Measurements from ENCODE around the gene ACTL9.

ACTL9 gene

GRCh38 chr19:8654591-8655339 lies 43.8 kb downstream of the ACTL9 start:
- Histone ChIP-seq H3K27me3 (ENCODE audit: insufficient read depth, low read length) (peaks cover 5% of the 10 kb centered on the region), H3K4me3 (ENCODE audit: low read length) (no peak overlapping the region), H2AFZ (ENCODE audit: low read depth, low read length) (no peak overlapping the region)

GRCh38 chr19:8648240-8648639 lies 50.4 kb downstream of the ACTL9 start:
- Histone ChIP-seq H3K27me3 (ENCODE audit: insufficient read depth, low read length) (no peaks in the 10 kb centered on the region), H3K9me3 (ENCODE audit: low read length) (no peaks in the 10 kb centered on the region), H3K36me3 (ENCODE audit: insufficient read depth, low read length) (no peaks in the 10 kb centered on the region), H3K4me3 (ENCODE audit: low read length) (no peak overlapping the region), H2AFZ (ENCODE audit: low read depth, low read length) (no peak overlapping the region), H3K4me1 (ENCODE audit: insufficient read depth, low read length) (no peaks in the 10 kb centered on the region)

More at GRCh38 chr19:8654591-8655339, 43.8 kb downstream of the ACTL9 start:
- Histone ChIP-seq H3K36me3 (ENCODE audit: insufficient read depth, low read length) (no peaks in the 10 kb centered on the region), H3K4me1 (ENCODE audit: insufficient read depth, low read length) (no peaks in the 10 kb centered on the region), H3K9me3 (ENCODE audit: low read length) (no peaks in the 10 kb centered on the region)

Measured in neuron (in vitro differentiated cells).